Activated CD8-positive, alpha-beta memory T cell treated with anti-CD3 and anti-CD28 coated beads, Interleukin-2, amount 50 U/mL, for 24 hours (primary cell): ENCODE data around the gene IRAG1.

Source experiments
- DNase-seq: peaks from one replicate; pipeline ENCODE4 v3.0.0-alpha.2; 2020; ENCODE audit errors: extremely low read depth

The IRAG1 gene

DNA sequence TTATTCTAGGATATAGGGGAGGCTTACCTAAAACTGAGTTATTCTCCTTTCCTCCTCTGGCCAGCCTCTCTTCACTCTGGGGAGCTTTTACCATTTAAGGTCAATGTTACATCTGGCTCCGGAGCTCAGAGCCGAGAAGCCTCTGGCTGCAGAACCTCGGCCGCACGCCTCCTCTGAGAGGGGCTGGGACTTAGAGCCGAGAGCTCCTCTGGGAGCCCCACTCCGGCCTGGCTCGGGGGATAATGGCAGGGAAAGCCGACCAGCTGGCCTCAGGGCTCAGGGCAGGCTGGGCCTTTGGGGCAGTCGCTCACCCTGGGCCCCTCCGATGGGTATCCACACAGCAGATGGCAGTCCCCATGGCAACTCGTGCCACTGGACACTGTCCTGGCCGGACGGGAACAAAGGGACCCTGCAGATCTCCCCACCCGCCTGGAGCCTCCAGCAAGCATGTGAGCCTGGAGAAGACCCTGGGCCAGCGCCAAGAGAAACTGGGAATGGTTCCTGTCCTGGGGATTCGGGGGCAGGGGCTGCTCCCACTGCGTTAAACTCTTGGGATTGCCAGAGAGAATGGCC lies at the start of gene IRAG1:
IRAG1 (minus strand) TSS at position 247 of the 573 bp plus-strand sequence; CDS start at position 94, 153 bp downstream.
- DNase-seq = no peak

DNA sequence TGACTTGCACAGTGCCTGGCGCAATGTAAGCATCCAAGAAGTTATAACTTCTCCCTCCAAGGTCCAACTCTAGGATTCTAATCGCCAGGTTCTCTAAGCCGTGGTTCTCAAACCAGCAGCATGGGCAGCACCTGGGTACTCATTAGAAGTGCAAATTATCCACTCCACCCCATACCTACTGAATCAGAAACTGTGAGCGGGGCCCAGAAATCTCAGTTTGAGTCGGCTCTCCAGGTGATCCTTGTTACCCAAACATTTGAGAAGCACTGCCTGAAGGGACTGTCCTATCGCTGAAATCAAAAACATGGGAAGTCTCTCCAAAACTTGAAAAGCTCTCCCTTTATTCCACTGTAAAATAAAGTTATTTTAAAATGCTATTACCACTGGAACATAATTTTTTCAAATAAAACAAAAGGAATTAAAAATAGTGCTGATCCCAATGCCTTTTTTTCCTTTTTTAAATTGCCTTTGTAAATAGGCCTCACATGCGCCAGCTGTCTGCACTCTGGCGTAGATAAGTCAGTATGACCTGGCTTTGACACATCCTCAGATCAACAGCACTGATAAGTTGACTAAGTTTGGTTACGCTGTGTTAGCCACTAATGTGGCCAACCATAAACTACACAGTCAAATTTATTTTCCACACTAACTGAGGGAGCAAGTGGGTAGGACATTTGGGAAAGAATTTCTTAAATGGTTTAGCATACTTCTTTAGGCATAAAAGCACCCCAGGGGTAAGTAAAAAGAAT lies 49.1 kb upstream of the IRAG1 start:
- DNase-seq = no peak

DNA sequence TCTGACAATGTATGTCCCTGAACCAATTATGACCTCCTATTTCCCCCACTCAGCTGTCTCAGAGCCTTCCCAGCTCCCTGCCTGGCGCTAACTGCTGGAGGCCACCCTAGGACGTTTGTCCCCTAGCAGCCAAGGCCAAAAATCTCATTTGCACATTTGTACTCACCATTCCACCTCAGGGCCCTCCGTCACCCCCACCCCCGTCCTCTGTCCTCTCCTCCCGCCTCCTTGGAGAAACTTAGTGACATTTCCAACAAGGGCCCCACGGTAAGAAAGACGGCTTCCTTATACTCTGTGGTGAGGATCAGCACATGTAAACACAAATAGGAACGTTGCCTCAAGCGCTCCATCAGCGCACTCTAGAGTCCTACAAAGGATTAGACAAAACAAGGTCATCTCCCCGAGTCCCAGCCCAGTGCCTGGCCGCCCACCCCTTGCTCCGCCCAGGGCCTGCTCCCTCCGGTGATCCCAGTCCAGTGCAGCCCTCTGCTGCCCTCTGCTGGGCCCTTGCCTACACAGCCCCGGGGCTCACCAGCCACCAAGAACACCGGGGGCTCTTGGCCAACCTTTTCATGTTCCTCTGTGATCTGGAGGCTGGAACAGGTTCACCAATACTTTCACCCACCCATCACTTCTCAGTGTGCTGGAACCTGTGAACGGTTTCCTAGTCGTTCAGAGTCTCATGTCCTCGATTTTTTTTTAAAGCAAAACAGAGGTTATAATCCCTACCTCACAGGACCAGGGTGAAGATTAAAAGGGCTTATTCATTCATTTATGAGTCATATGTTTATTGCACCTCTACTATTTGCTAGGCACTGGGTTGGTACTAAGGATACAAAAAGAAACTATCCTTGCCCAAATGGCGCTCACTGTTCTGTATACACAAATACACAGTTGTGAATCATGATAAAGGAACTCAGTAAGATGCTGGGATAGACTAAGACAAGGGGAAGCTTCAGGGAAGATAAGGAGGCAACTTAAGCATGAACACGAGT lies 42.2 kb upstream of the IRAG1 start:
- DNase-seq = peak; percentile 61

DNA sequence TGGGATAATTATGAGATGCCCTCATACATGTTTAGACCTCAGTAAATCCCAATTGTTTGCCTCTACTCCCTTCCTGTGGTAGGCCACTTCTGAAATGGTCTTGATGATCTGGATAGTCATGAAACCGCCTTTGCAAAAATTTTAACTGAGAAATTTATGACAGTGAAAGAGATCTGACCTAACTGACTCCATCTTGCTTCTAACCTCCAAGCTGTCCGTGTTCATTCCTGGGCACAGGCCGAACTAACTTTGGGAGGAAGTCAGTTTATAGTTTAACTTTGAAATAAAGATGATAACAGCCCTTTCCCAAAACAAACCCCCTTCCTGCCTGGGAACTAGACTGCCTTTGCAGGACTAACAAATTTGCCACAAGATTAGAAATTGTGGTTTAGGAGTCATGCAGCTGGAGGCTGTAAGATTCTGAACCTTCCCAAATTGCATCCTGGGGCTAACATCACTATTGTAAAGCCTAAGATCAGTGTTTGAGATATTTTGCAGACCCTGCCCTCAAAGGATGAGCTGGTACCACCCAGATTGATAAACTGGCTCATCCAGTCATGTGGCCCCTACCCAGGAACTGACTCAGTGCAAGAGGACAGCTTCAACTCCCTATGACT lies 37.6 kb upstream of the IRAG1 start:
- no peak for DNase-seq

- no peak for DNase-seq
Observed at GRCh38 chr11:10730151-10730550, 36.6 kb upstream of the IRAG1 start.

DNA sequence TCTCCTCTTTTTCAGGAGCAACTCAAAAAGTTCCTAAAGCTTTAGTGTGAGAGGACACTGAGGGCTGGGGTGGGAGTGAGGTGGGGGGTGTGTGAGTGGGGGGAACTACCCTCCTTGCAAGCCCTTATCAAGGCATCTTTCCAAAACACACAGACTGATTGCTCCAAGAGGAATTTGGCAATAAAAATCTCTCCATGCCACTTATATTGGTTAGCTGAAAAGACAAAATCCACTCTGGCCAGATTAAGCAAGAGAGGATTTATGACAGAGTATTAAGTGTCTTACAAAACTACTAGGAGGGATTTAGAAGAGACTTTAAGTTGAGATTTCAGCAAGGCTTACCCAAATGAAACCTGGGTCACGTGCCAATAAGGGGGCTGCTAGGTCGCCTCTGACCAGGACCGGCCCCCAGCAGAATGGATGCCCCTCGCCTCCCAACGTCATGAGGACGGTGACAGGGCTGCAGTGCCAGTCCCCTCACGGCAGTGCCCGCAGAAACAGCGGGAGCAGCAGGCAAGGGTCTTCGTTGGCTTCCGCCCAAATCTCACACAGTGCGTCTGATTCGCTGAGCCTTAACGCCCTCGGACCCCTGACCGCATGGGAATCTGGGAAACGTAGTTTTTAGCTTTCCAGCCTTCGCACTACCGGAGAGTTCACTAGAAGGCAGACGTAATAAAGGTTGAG lies 35.4 kb upstream of the IRAG1 start:
- DNase-seq = no peak

- no peak for DNase-seq
Observed at GRCh38 chr11:10728154-10728553, 34.6 kb upstream of the IRAG1 start.

GRCh38 chr11:10727146-10727851 lies 33.7 kb upstream of the IRAG1 start:
- DNase-seq = no peak

DNA sequence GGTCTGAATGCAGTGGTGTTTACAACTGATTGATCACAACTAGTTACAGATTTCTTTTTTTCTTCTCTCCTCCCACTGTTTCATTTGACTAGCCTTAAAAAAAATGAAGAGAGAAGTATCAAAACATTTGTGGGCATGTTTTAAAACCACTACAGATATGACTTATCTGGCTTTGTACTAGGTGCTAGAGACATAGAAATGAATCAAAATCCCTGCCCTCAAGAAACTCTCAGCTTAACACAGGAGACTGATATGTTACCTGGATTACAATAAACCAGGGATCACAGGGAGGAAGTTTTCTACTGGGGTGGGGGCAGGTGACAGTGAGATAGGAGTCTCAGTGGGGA lies 32.3 kb upstream of the IRAG1 start:
- DNase-seq = no peak

DNA sequence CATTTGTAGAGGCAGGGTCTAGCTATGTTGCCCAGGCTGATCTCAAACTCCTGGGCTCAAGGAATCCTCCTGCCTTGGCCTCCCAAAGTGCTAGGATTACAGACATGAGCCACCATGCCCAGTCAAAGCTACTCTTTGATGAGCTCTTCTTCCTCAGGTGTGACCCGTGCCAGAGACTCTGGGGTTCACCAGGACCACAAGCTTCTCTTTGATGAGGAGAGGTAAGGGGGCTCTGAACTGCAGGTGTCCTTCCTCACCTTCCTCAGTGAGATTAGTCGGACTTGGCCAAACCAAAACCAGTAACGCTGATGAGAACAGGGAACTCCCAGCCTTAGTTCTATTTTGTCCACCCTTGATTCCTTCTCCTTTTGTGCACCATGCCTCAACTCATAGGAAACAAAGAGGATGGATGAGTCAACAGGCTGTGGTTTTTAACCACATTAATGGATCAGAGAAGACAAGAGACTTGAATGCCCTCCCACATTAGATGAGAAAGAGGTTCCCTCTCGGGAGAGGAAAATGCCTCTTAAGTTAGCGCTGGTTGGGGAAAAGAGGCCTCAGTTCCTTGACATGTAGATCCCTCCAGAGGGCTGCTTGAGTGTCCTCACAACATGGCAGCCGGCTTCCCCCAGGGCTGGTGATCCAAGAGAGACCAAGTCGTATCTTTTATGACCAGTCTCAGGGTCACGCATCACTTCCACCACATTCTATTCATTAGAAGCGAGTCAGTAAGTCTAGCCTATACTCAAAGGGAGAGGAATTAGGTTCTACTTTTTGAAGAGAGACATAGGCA lies 31.8 kb upstream of the IRAG1 start:
- DNase-seq = no peak

GRCh38 chr11:10722307-10722706 lies 28.8 kb upstream of the IRAG1 start:
- DNase-seq = no peak

GRCh38 chr11:10720881-10721376 lies 27.4 kb upstream of the IRAG1 start:
- no peak for DNase-seq

- no peak for DNase-seq
Observed at GRCh38 chr11:10719616-10720015, 26.1 kb upstream of the IRAG1 start.

DNA sequence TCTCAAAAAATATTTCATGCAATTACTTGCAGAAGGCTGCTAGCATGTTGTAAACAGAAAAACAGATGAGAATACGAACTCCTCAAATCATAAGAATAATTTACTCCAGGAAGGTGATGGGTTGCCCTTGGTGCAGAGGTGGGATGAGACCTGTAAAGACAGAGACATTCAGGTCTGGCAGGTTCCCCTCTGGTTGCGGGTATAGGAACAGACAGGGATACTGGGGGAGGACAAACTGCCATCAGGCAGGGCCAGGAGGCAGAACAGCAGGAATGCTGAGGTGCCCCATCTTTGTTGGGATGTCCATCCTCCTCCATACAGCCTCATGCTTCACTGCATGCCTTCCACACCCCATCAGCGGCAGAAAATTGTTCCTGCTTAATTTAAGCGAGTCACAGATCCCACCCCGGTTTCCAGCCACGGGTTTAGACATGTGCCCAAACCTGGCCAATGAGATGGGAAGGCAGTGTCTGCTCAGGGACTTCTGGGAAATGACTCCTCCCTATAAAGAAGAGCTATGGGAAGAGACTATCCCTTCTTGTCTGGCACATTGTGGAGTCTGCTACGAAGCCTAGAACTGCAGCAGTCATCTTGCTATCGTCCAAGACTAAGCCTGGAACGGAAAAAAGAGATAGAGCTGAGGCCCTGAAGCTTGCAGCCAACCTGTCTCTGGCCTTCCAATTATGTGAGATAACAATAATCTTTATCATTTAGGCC lies 23.1 kb upstream of the IRAG1 start:
- DNase-seq = no peak

DNA sequence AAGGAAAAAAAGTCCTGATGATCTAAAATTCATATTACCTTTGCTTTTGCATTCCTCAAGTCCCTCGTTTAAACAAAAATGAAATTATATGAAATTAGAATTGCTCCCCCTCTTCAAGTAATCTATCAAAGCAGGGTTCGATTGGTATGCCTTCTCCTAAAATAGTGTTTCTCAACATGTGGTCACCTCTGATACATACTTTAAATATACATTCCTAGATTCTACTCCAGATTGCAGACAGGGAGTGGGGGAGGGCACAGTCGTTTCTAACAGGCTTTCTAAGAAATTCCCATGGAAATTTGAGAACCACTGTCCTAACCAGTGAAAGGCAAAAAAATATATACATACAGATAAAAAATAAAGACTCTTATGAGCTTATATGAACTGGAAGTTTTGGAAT lies 22.6 kb upstream of the IRAG1 start:
- no peak for DNase-seq

GRCh38 chr11:10715571-10715970 lies 22.0 kb upstream of the IRAG1 start:
- no peak for DNase-seq

- DNase-seq = no peak
Observed at GRCh38 chr11:10709299-10710086, 15.9 kb upstream of the IRAG1 start.

DNA sequence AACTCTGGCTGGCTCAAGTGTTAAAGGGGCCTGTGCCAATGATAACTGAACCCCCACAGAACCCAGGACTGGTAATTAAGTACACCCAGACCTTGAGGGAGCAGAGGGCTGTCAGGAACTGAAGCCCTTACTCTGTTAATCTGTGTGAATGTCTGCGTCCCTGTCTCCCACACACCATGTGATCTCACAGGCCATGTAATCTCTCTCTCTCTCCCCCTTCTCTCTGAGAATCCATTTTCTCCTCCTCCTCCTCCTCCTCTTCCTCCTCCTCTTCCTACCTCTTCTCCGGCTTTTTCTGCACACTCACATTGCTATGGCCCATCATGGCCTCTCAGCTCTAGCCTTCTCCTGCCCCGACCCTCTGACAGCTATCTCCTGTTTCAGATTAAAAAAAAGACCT lies 14.6 kb upstream of the IRAG1 start:
- no peak for DNase-seq
